HepG2 (cell line): ENCODE data around the gene ZMAT1. TPM values are rescaled to one million over a fixed set of nuclear protein-coding genes. Genes with fewer than 3 reads are reported as not detected.
A peak's percentile ranks its signal among the peaks of the same experiment; 100 is the strongest.

Source experiments
- ATAC-seq: fragments of 200-7000 bp; cut with Tn5 transposase; 3 replicates; pipeline ENCODE4 v1.9.1; 2020; ENCODE audit warnings: mild to moderate bottlenecking, moderate library complexity
- BruUV-seq: library from RNA; stranded (reverse); fragments of 400-500 nt; replicated peaks from 2 replicates; lab custom pipeline; 2021; lab: Mats Ljungman, UMichigan
- CTCF ChIA-PET: fragments of 300-600 bp; formaldehyde crosslinking; extraction: SDS; loops from one replicate; lab custom pipeline; 2021; ENCODE audit warnings: low total read pairs, inconsistent platforms, low intra/inter-chr PET ratio; lab: Yijun Ruan, JAX
- POLR2A ChIA-PET: fragments of 350-600 bp; sonication (Branson Sonifier 250); formaldehyde crosslinking; loops from one replicate; lab custom pipeline; 2020; ENCODE audit warnings: antibody characterized with exemption, inconsistent platforms; lab: Yijun Ruan, JAX
- DNase-seq: peaks from one replicate; pipeline ENCODE4 v3.0.0-alpha.2; 2015; ENCODE audit warnings: low spot score
- FAIRE-seq: peaks from 3 replicates; lab custom pipeline; 2011; peaks lifted over from hg19 to GRCh38; lab: Jason Lieb, UNC
- H2AFZ ChIP-seq: one replicate; pipeline ENCODE4 v1.6.1; 2011; ENCODE audit warnings: low read length, inconsistent platforms
- H3K27ac ChIP-seq: fragments of 300-600 bp; 3 replicates; pipeline ENCODE4 v1.8.0; 2011; ENCODE audit warnings: mixed run types, mild to moderate bottlenecking, mixed read lengths, low read length, inconsistent platforms; ENCODE audit not compliant: insufficient read depth; ENCODE audit errors: extremely low read length
- H3K27me3 ChIP-seq, 2 experiments: fragments of 200-600 bp in 1 of 2; 2 replicates in 1 of 2; 3 replicates in 1 of 2; pipeline versions ENCODE4 v1.6.0 to v1.8.0; 2011; ENCODE audit warnings: low read length in 2 of 2, mild to moderate bottlenecking in 2 of 2, moderate library complexity in 2 of 2, inconsistent platforms in 1 of 2; ENCODE audit not compliant: insufficient read depth in 2 of 2, control insufficient read depth in 1 of 2
- H3K36me3 ChIP-seq, 2 experiments: fragments of 200-600 bp in 1 of 2; replicated peaks in 1 of 2; 2 replicates in 1 of 2; 3 replicates in 1 of 2; pipeline versions ENCODE4 v1.5.1 to v1.8.0; 2011; ENCODE audit warnings: low read length in 2 of 2, inconsistent platforms in 1 of 2; ENCODE audit not compliant: insufficient read depth in 2 of 2, control insufficient read depth in 1 of 2
- H3K4me1 ChIP-seq: 2 replicates; pipeline ENCODE4 v1.5.1; 2012; ENCODE audit warnings: low read length, inconsistent platforms; ENCODE audit not compliant: insufficient read depth
- H3K4me2 ChIP-seq: 2 replicates; pipeline ENCODE4 v1.6.0; 2011; ENCODE audit warnings: low read depth, low read length, inconsistent platforms
- H3K4me3 ChIP-seq, 3 experiments: fragments of 200-600 bp in 1 of 3; sonication (generic), shearing (Covaris generic) in 1 of 3; replicated peaks in 1 of 3; 2 replicates each; pipeline ENCODE4 v1.5.1; 2011 to 2016; ENCODE audit warnings: low read length in 3 of 3, inconsistent platforms in 2 of 3, low read depth in 2 of 3, mild to moderate bottlenecking in 2 of 3, control low read depth in 1 of 3, mixed read lengths in 1 of 3; ENCODE audit not compliant: insufficient read depth in 1 of 3
- H3K79me2 ChIP-seq: one replicate; pipeline ENCODE4 v1.6.1; 2011; ENCODE audit warnings: low read length, inconsistent platforms; ENCODE audit not compliant: insufficient read depth
- H3K9ac ChIP-seq: 2 replicates; pipeline ENCODE4 v1.6.0; 2011; ENCODE audit warnings: mild to moderate bottlenecking, low read depth, low read length, inconsistent platforms; ENCODE audit not compliant: insufficient read depth
- H3K9me3 ChIP-seq: 2 replicates; pipeline ENCODE4 v1.5.1; 2012; ENCODE audit warnings: mild to moderate bottlenecking, low read length
- H4K20me1 ChIP-seq: 2 replicates; pipeline ENCODE4 v1.6.0; 2011; ENCODE audit warnings: inconsistent platforms, mild to moderate bottlenecking, low read length, moderate library complexity; ENCODE audit not compliant: insufficient read depth
- CBX2 ChIP-seq, 2 experiments: fragments of 200-600 bp in 1 of 2; sonication (generic); formaldehyde crosslinking in 1 of 2; IDR thresholded peaks; 2 replicates each; pipeline versions ENCODE4 v1.7.0 to v1.8.1; 2018 to 2022; ENCODE audit warnings: low read depth in 2 of 2, low read length in 1 of 2, mild to moderate bottlenecking in 1 of 2, missing genetic modification reagents in 1 of 2
- ETV6 ChIP-seq: sonication (generic); formaldehyde crosslinking; conservative IDR thresholded peaks from 2 replicates; pipeline ENCODE4 v1.4.0; 2020; ENCODE audit warnings: missing genetic modification reagents
- HNF4G ChIP-seq, 2 experiments: sonication (generic) in 1 of 2; formaldehyde crosslinking in 1 of 2; IDR thresholded peaks; 2 replicates each; pipeline versions ENCODE4 v1.4.0 to v1.6.1; 2011 to 2020; ENCODE audit warnings: borderline replicate concordance in 2 of 2, low read depth in 2 of 2, mild to moderate bottlenecking in 2 of 2, low read length in 1 of 2, missing genetic modification reagents in 1 of 2, moderate library complexity in 1 of 2
- HOXA3 ChIP-seq: sonication (generic); formaldehyde crosslinking; IDR thresholded peaks from 2 replicates; pipeline ENCODE4 v1.5.0; 2020; ENCODE audit warnings: missing genetic modification reagents
- PHF8 ChIP-seq: sonication (generic); formaldehyde crosslinking; IDR thresholded peaks from 2 replicates; pipeline ENCODE4 v1.5.0; 2020; ENCODE audit warnings: missing genetic modification reagents
- THAP11 ChIP-seq: IDR thresholded peaks from 2 replicates; pipeline ENCODE4 v1.6.1; 2016; ENCODE audit warnings: missing biosample characterization, missing genetic modification reagents
- TRAFD1 ChIP-seq: sonication (generic); formaldehyde crosslinking; IDR thresholded peaks from 2 replicates; pipeline ENCODE4 v1.5.1; 2020; ENCODE audit warnings: missing genetic modification reagents, mild to moderate bottlenecking, borderline replicate concordance
- ZBTB7B ChIP-seq: sonication (generic); formaldehyde crosslinking; IDR thresholded peaks from 2 replicates; pipeline ENCODE4 v1.4.0; 2020; ENCODE audit warnings: missing genetic modification reagents
- ZFYVE20 ChIP-seq: sonication (generic); formaldehyde crosslinking; IDR thresholded peaks from 2 replicates; pipeline ENCODE4 v1.8.0; 2023; ENCODE audit warnings: low read depth, mild to moderate bottlenecking, moderate library complexity, missing genetic modification reagents, borderline replicate concordance
- ZNF335 ChIP-seq: sonication (generic); formaldehyde crosslinking; IDR thresholded peaks from 2 replicates; pipeline ENCODE4 v1.4.0; 2020; ENCODE audit warnings: missing genetic modification reagents
- ZNF414 ChIP-seq: sonication (generic); formaldehyde crosslinking; IDR thresholded peaks from 2 replicates; pipeline ENCODE4 v1.5.0; 2020; ENCODE audit warnings: missing genetic modification reagents
- ZNF441 ChIP-seq: sonication (generic); formaldehyde crosslinking; IDR thresholded peaks from 2 replicates; pipeline ENCODE4 v1.7.0; 2021; ENCODE audit warnings: missing genetic modification reagents, borderline replicate concordance
- ZNF724P ChIP-seq: sonication (generic); formaldehyde crosslinking; IDR thresholded peaks from 2 replicates; pipeline ENCODE4 v1.8.0; 2022; ENCODE audit warnings: missing genetic modification reagents, borderline replicate concordance
- WGBS: methylation state at CpG from one replicate; pipeline ENCODE4 v1.1.6; 2017; ENCODE audit warnings: low lambda C conversion rate; 5-methylcytosine and 5-hydroxymethylcytosine counted together
- in situ Hi-C: cut with HindIII; loops from 2 replicates; pipeline ENCODE4 v1.10.0; 2017; ENCODE audit warnings: low pct_unique_long_range_greater_than_20kb; ENCODE audit not compliant: extremely low pct_ligation_motif_present
- intact Hi-C: fragments of 100-400 bp; cut with micrococcal nuclease; formaldehyde crosslinking; loops from one replicate; pipeline ENCODE4 v1.10.0; 2022; ENCODE audit not compliant: unreplicated experiment
- polyA plus RNA-seq, 8 experiments: library from polyadenylated mRNA; depleted of rRNA in 3 of 8; stranded (reverse) in 7 of 8; unstranded in 1 of 8; fragments of >200 nt; fragmentation: Illumina TruSeq in 4 of 8; extraction: Trizol in 4 of 8; gene quantifications; 2 replicates each; pipeline versions ENCODE4 v1.2.1 to v1.2.3, GENCODE V29; 2011 to 2016; ENCODE audit warnings: low read depth in 4 of 8, missing spikeins in 1 of 8, mixed read lengths in 1 of 8; ENCODE audit not compliant: insufficient read depth in 1 of 8
- total RNA-seq, 5 experiments: library from RNA; depleted of rRNA; stranded (reverse); fragments of >200 nt; fragmentation: Illumina TruSeq; extraction: Trizol; gene quantifications; 2 replicates each; pipeline ENCODE4 v1.2.3, GENCODE V29; 2016; ENCODE audit warnings: low read depth in 1 of 5
- TF ChIP-seq, protein P1 (sequence below): sonication (generic); formaldehyde crosslinking; IDR thresholded peaks from 2 replicates; pipeline ENCODE4 v1.4.0; 2020; ENCODE audit warnings: missing genetic modification reagents
- TF ChIP-seq, protein P2 (sequence below): sonication (generic); formaldehyde crosslinking; IDR thresholded peaks from 2 replicates; pipeline ENCODE4 v1.4.0; 2020; ENCODE audit warnings: missing genetic modification reagents, borderline replicate concordance

Gene ZMAT1
- total and polyA plus RNA-seq, 2 of the 13 experiments (the other 11 are each of a cell fraction or from before 2014, with no cell fraction given), result 0.01 to 0.02 TPM

GRCh38 chrX:101931136-101931487 lies 715 bp downstream of the ZMAT1 start:
- no peaks in the 10 kb centered on the region for H4K20me1 ChIP-seq
- no peaks in the 10 kb centered on the region for H3K9me3 ChIP-seq
- intact Hi-C loops, result no loop called here
- no peaks in the 10 kb centered on the region for H3K36me3 ChIP-seq
- no TSS peak for BruUV-seq
- DNase-seq (no peak), FAIRE-seq (no peak), ATAC-seq (no peak)
- ChIA-PET CTCF (no interaction called here), POLR2A (no interaction called here)
- in situ Hi-C loops, result no loop called here
- no peaks in the 10 kb centered on the region for H3K79me2 ChIP-seq
- 1% methylated on average over 6 of the region's 6 CpGs for WGBS
- no peak overlapping the region for H3K9ac ChIP-seq
- no peaks in the 10 kb centered on the region; the same call in 1 of the 2 replicates for H3K4me1 ChIP-seq
- no peak overlapping the region for H3K27ac ChIP-seq
- peak overlapping the region; percentile 4 to 41 (median 40); a peak in 5 of 6 replicates for H3K4me3 ChIP-seq
- H3K4me2 ChIP-seq, result peak overlapping the region; percentile 55; the same call in 1 of the 2 replicates
- no peaks in the 10 kb centered on the region for H3K27me3 ChIP-seq
- H2AFZ ChIP-seq, result no peak overlapping the region
- TF ChIP-seq ZBTB7B (CRISPR knock-in tag), result no peak
- TF ChIP-seq ZFYVE20, result no peak
- TF ChIP-seq TRAFD1 (CRISPR knock-in tag), result no peak
- TF ChIP-seq, protein P1, sequence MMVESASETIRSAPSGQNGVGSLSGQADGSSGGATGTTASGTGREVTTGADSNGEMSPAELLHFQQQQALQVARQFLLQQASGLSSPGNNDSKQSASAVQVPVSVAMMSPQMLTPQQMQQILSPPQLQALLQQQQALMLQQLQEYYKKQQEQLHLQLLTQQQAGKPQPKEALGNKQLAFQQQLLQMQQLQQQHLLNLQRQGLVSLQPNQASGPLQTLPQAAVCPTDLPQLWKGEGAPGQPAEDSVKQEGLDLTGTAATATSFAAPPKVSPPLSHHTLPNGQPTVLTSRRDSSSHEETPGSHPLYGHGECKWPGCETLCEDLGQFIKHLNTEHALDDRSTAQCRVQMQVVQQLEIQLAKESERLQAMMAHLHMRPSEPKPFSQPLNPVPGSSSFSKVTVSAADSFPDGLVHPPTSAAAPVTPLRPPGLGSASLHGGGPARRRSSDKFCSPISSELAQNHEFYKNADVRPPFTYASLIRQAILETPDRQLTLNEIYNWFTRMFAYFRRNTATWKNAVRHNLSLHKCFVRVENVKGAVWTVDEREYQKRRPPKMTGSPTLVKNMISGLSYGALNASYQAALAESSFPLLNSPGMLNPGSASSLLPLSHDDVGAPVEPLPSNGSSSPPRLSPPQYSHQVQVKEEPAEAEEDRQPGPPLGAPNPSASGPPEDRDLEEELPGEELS (CRISPR knock-in tag), result no peak
- no peak for TF ChIP-seq HNF4G (IDR thresholded peaks at IDR 0.05; ENCODE audit: borderline replicate concordance, low read depth, low read length)
- no peak for TF ChIP-seq HNF4G (CRISPR knock-in tag; IDR thresholded peaks at IDR 0.05; ENCODE audit: borderline replicate concordance, low read depth)
- no peak for TF ChIP-seq ZNF335 (CRISPR knock-in tag)
- TF ChIP-seq PHF8 (CRISPR knock-in tag), result no peak
- TF ChIP-seq, protein P2, sequence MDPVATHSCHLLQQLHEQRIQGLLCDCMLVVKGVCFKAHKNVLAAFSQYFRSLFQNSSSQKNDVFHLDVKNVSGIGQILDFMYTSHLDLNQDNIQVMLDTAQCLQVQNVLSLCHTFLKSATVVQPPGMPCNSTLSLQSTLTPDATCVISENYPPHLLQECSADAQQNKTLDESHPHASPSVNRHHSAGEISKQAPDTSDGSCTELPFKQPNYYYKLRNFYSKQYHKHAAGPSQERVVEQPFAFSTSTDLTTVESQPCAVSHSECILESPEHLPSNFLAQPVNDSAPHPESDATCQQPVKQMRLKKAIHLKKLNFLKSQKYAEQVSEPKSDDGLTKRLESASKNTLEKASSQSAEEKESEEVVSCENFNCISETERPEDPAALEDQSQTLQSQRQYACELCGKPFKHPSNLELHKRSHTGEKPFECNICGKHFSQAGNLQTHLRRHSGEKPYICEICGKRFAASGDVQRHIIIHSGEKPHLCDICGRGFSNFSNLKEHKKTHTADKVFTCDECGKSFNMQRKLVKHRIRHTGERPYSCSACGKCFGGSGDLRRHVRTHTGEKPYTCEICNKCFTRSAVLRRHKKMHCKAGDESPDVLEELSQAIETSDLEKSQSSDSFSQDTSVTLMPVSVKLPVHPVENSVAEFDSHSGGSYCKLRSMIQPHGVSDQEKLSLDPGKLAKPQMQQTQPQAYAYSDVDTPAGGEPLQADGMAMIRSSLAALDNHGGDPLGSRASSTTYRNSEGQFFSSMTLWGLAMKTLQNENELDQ (CRISPR knock-in tag), result no peak
- no peak for TF ChIP-seq ZNF414 (CRISPR knock-in tag)
- TF ChIP-seq CBX2 (IDR thresholded peaks at IDR 0.05; ENCODE audit: low read depth, low read length), result no peak
- no peak for TF ChIP-seq CBX2 (CRISPR knock-in tag; IDR thresholded peaks at IDR 0.05; ENCODE audit: low read depth)
- no peak for TF ChIP-seq HOXA3 (CRISPR knock-in tag)
- no peak for TF ChIP-seq ZNF724P (CRISPR knock-in tag)
- TF ChIP-seq THAP11 (CRISPR knock-in tag), result no peak
- no peak for TF ChIP-seq ETV6 (CRISPR knock-in tag)
- no peak for TF ChIP-seq ZNF441 (CRISPR knock-in tag)
